CD4-positive, CD25-positive, alpha-beta regulatory T cell (primary cell): ENCODE measurements around the gene TLK1. TPM values are rescaled to one million over a fixed set of nuclear protein-coding genes. Genes with fewer than 3 reads are reported as not detected.

ENCODE experiments used
- ATAC-seq, 2 donors: fragments of 150-1000 bp; cut with Tn5 transposase; one replicate each; pipeline ENCODE4 v1.10.0; 2021; ENCODE audit warnings: low read depth in 2 of 2, moderate number of reproducible peaks in 2 of 2, moderate library complexity in 1 of 2
- DNase-seq, 3 donors: peaks; one replicate each; pipeline versions ENCODE4 v3.0.0 to v3.0.0-alpha.2; 2012 to 2022; ENCODE audit warnings: mixed read lengths in 1 of 3
- H3K27ac ChIP-seq: one replicate; pipeline ENCODE4 v1.7.0; 2013; ENCODE audit warnings: mild to moderate bottlenecking, low read length; ENCODE audit not compliant: insufficient read depth, poor library complexity, severe bottlenecking
- H3K27me3 ChIP-seq: one replicate; pipeline ENCODE4 v1.7.0; 2013; ENCODE audit warnings: low read length; ENCODE audit not compliant: control insufficient read depth, insufficient read depth
- H3K36me3 ChIP-seq: one replicate; pipeline ENCODE4 v1.7.0; 2013; ENCODE audit warnings: mild to moderate bottlenecking, low read length, moderate library complexity; ENCODE audit not compliant: control insufficient read depth, insufficient read depth
- H3K4me1 ChIP-seq: 2 replicates; pipeline ENCODE4 v1.7.0; 2013; ENCODE audit warnings: mild to moderate bottlenecking, low read length; ENCODE audit not compliant: insufficient read depth, control insufficient read depth, poor library complexity, severe bottlenecking
- H3K4me3 ChIP-seq: one replicate; pipeline ENCODE4 v1.7.0; 2013; ENCODE audit warnings: low read depth, mild to moderate bottlenecking, low read length, moderate library complexity
- H3K9me3 ChIP-seq, 2 experiments: 1 replicate in 1 of 2; 2 replicates in 1 of 2; pipeline ENCODE4 v1.7.0; 2013; ENCODE audit warnings: low read length in 2 of 2, mild to moderate bottlenecking in 1 of 2, moderate library complexity in 1 of 2; ENCODE audit not compliant: control insufficient read depth in 2 of 2
- H3K27ac Mint-ChIP-seq, 3 donors: one replicate each; pipeline ENCODE4 v1.8.0; 2020 to 2022; ENCODE audit warnings: mild to moderate bottlenecking in 3 of 3, mixed read lengths in 3 of 3, moderate library complexity in 2 of 3
- H3K27me3 Mint-ChIP-seq: one replicate; pipeline ENCODE4 v1.8.0; 2022; ENCODE audit warnings: mild to moderate bottlenecking, mixed read lengths
- H3K36me3 Mint-ChIP-seq: one replicate; pipeline ENCODE4 v1.8.0; 2020; ENCODE audit warnings: mixed read lengths
- H3K4me1 Mint-ChIP-seq, 4 donors: one replicate each; pipeline ENCODE4 v1.8.0; 2020 to 2022; ENCODE audit warnings: mixed read lengths in 4 of 4, mild to moderate bottlenecking in 1 of 4
- H3K4me3 Mint-ChIP-seq, 4 donors: one replicate each; pipeline ENCODE4 v1.8.0; 2020 to 2022; ENCODE audit warnings: mild to moderate bottlenecking in 4 of 4, mixed read lengths in 4 of 4, moderate library complexity in 3 of 4
- H3K9me3 Mint-ChIP-seq, 7 donors: one replicate each; pipeline ENCODE4 v1.8.0; 2020 to 2022; ENCODE audit warnings: mixed read lengths in 7 of 7, mild to moderate bottlenecking in 3 of 7, moderate library complexity in 2 of 7
- polyA plus RNA-seq, 4 donors: library from polyadenylated mRNA; unstranded; fragments of 300-500 nt; fragmentation: Illumina TruSeq; gene quantifications; one replicate each; pipeline ENCODE4 v1.2.3, GENCODE V29; 2021
- total RNA-seq: library from RNA; stranded (reverse); gene quantifications from one replicate; pipeline ENCODE4 v1.2.3, GENCODE V29; 2022

TLK1 gene
- total and polyA plus RNA-seq, 5 donors from 2014 or later, result 33.9 to 179 (median 54.4) TPM

GRCh38 chr2:171180229-171180930 lies 19.7 kb upstream of the TLK1 start:
- H3K9me3 Mint-ChIP-seq, result peaks cover 0 to 1% (median 0%) of the 10 kb centered on the region in 7 donors
- DNase-seq, result no peak

GRCh38 chr2:171178993-171179392 lies 18.3 kb upstream of the TLK1 start:
- no peak for ATAC-seq
- no peak overlapping the region for H3K27ac Mint-ChIP-seq

More at GRCh38 chr2:171180229-171180930, 19.7 kb upstream of the TLK1 start:
- H3K4me1 ChIP-seq, result no peaks in the 10 kb centered on the region
- no peaks in the 10 kb centered on the region for H3K36me3 Mint-ChIP-seq
- H3K27me3 ChIP-seq, result no peaks in the 10 kb centered on the region
- no peaks in the 10 kb centered on the region for H3K9me3 ChIP-seq
- H3K27ac ChIP-seq, result no peak overlapping the region
- peaks cover 8% of the 10 kb centered on the region for H3K27me3 Mint-ChIP-seq
- H3K27ac Mint-ChIP-seq, result no peak overlapping the region
- peaks cover 0 to 9% (median 4%) of the 10 kb centered on the region in 4 donors for H3K4me1 Mint-ChIP-seq
- H3K4me3 Mint-ChIP-seq, result no peak overlapping the region
- no peak for ATAC-seq
- H3K36me3 ChIP-seq, result no peaks in the 10 kb centered on the region
- H3K4me3 ChIP-seq, result no peak overlapping the region

GRCh38 chr2:171176516-171176915 lies 15.8 kb upstream of the TLK1 start:
- Mint-ChIP-seq H3K4me3 (peak overlapping the region in 1 of 4 donors; percentile 35), H3K36me3 (no peaks in the 10 kb centered on the region), H3K27me3 (peaks cover 5% of the 10 kb centered on the region), H3K27ac (peak overlapping the region in 1 of 3 donors; percentile 7), H3K4me1 (peaks cover 0 to 12% (median 5%) of the 10 kb centered on the region in 4 donors), H3K9me3 (peaks cover 0 to 4% (median 1%) of the 10 kb centered on the region in 7 donors)
- H3K36me3 ChIP-seq, result no peaks in the 10 kb centered on the region
- no peaks in the 10 kb centered on the region for H3K27me3 ChIP-seq
- H3K4me1 ChIP-seq, result no peaks in the 10 kb centered on the region
- no peak overlapping the region for H3K27ac ChIP-seq
- H3K4me3 ChIP-seq, result no peak overlapping the region
- DNase-seq, result no peak
- no peak for ATAC-seq
- H3K9me3 ChIP-seq, result no peaks in the 10 kb centered on the region

More at GRCh38 chr2:171178993-171179392, 18.3 kb upstream of the TLK1 start:
- Mint-ChIP-seq H3K4me1 (peaks cover 0 to 9% (median 4%) of the 10 kb centered on the region in 4 donors), H3K36me3 (no peaks in the 10 kb centered on the region), H3K9me3 (no peaks in the 10 kb centered on the region), H3K4me3 (no peak overlapping the region), H3K27me3 (peaks cover 8% of the 10 kb centered on the region)
- Histone ChIP-seq H3K27me3 (no peaks in the 10 kb centered on the region), H3K4me3 (no peak overlapping the region), H3K9me3 (no peaks in the 10 kb centered on the region), H3K27ac (no peak overlapping the region), H3K4me1 (no peaks in the 10 kb centered on the region), H3K36me3 (no peaks in the 10 kb centered on the region)
- no peak for DNase-seq

- DNase-seq (no peak), ATAC-seq (no peak)
- Histone ChIP-seq H3K4me1 (no peaks in the 10 kb centered on the region), H3K9me3 (no peaks in the 10 kb centered on the region), H3K36me3 (no peaks in the 10 kb centered on the region), H3K4me3 (no peak overlapping the region), H3K27ac (no peak overlapping the region), H3K27me3 (no peaks in the 10 kb centered on the region)
- H3K4me3 Mint-ChIP-seq, result no peak overlapping the region
- H3K4me1 Mint-ChIP-seq, result peaks cover 0 to 8% (median under 1%) of the 10 kb centered on the region in 4 donors
- H3K27ac Mint-ChIP-seq, result peak overlapping the region in 2 of 3 donors; percentile 6 to 27
- no peaks in the 10 kb centered on the region for H3K36me3 Mint-ChIP-seq
- no peaks in the 10 kb centered on the region for H3K27me3 Mint-ChIP-seq
- H3K9me3 Mint-ChIP-seq, result peaks cover 0 to 4% (median 1%) of the 10 kb centered on the region in 7 donors
Observed at GRCh38 chr2:171174075-171174474, 13.4 kb upstream of the TLK1 start.

GRCh38 chr2:171173087-171173486 lies 12.4 kb upstream of the TLK1 start:
- ATAC-seq (no peak), DNase-seq (peak in 1 of 3 donors; percentile 44)
- Histone ChIP-seq H3K4me1 (no peaks in the 10 kb centered on the region), H3K27ac (no peak overlapping the region), H3K27me3 (no peaks in the 10 kb centered on the region), H3K4me3 (no peak overlapping the region), H3K36me3 (no peaks in the 10 kb centered on the region), H3K9me3 (no peaks in the 10 kb centered on the region)
- Mint-ChIP-seq H3K4me1 (peaks cover 0 to 8% (median 0%) of the 10 kb centered on the region in 4 donors), H3K36me3 (no peaks in the 10 kb centered on the region), H3K4me3 (no peak overlapping the region), H3K27ac (no peak overlapping the region), H3K9me3 (peaks cover 0 to 4% (median 1%) of the 10 kb centered on the region in 7 donors), H3K27me3 (no peaks in the 10 kb centered on the region)

GRCh38 chr2:171171808-171172207 lies 11.1 kb upstream of the TLK1 start:
- H3K4me3 ChIP-seq, result no peak overlapping the region
- H3K9me3 Mint-ChIP-seq, result peaks cover 0 to 4% (median 1%) of the 10 kb centered on the region in 7 donors
- no peaks in the 10 kb centered on the region for H3K36me3 Mint-ChIP-seq
- DNase-seq (no peak), ATAC-seq (no peak)
- H3K36me3 ChIP-seq, result no peaks in the 10 kb centered on the region
- no peaks in the 10 kb centered on the region for H3K27me3 Mint-ChIP-seq
- H3K9me3 ChIP-seq, result no peaks in the 10 kb centered on the region
- no peak overlapping the region for H3K27ac Mint-ChIP-seq
- H3K27me3 ChIP-seq, result no peaks in the 10 kb centered on the region
- no peaks in the 10 kb centered on the region for H3K4me1 ChIP-seq
- H3K27ac ChIP-seq, result no peak overlapping the region
- H3K4me1 Mint-ChIP-seq, result peaks cover 0 to 8% (median 0%) of the 10 kb centered on the region in 4 donors
- H3K4me3 Mint-ChIP-seq, result no peak overlapping the region

GRCh38 chr2:171169839-171170238 lies 9.1 kb upstream of the TLK1 start:
- H3K4me3 ChIP-seq, result no peak overlapping the region
- no peak for ATAC-seq
- H3K4me1 Mint-ChIP-seq, result peaks cover 2 to 8% (median 3%) of the 10 kb centered on the region in 4 donors
- H3K9me3 Mint-ChIP-seq, result peaks cover 0 to 4% (median 1%) of the 10 kb centered on the region in 7 donors
- H3K4me1 ChIP-seq, result no peaks in the 10 kb centered on the region
- DNase-seq, result no peak
- H3K27me3 ChIP-seq, result no peaks in the 10 kb centered on the region
- no peaks in the 10 kb centered on the region for H3K9me3 ChIP-seq
- H3K27me3 Mint-ChIP-seq, result no peaks in the 10 kb centered on the region
- H3K36me3 ChIP-seq, result no peaks in the 10 kb centered on the region
- H3K27ac Mint-ChIP-seq, result no peak overlapping the region
- H3K4me3 Mint-ChIP-seq, result no peak overlapping the region
- H3K27ac ChIP-seq, result no peak overlapping the region
- no peaks in the 10 kb centered on the region for H3K36me3 Mint-ChIP-seq

- H3K27me3 ChIP-seq, result no peaks in the 10 kb centered on the region
- no peak overlapping the region for H3K27ac ChIP-seq
- peaks cover 0 to 4% (median 1%) of the 10 kb centered on the region in 7 donors for H3K9me3 Mint-ChIP-seq
- ATAC-seq (no peak), DNase-seq (no peak)
- H3K9me3 ChIP-seq, result no peaks in the 10 kb centered on the region
- H3K4me3 Mint-ChIP-seq, result no peak overlapping the region
- no peaks in the 10 kb centered on the region for H3K36me3 ChIP-seq
- no peaks in the 10 kb centered on the region for H3K36me3 Mint-ChIP-seq
- H3K4me1 ChIP-seq, result peaks cover under 1% of the 10 kb centered on the region
- H3K4me3 ChIP-seq, result no peak overlapping the region
- H3K27me3 Mint-ChIP-seq, result no peaks in the 10 kb centered on the region
- H3K27ac Mint-ChIP-seq, result no peak overlapping the region
- peaks cover 4 to 11% (median 6%) of the 10 kb centered on the region in 4 donors for H3K4me1 Mint-ChIP-seq
Observed at GRCh38 chr2:171169333-171169732, 8.6 kb upstream of the TLK1 start.
